Measurements from ENCODE around the gene SERINC5. TPM values are rescaled to one million over a fixed set of nuclear protein-coding genes. Genes with fewer than 3 reads are reported as not detected.
A peak's percentile ranks its signal among the peaks of the same experiment; 100 is the strongest.
"Not testable (repeated sequence)": the region's sequence is repeated elsewhere in the genome, so short reads cannot be mapped to it uniquely, and the experiment has no call there.

SERINC5 gene
- total RNA-seq, 1 donor from 2014 or later: 30.6 TPM

DNA sequence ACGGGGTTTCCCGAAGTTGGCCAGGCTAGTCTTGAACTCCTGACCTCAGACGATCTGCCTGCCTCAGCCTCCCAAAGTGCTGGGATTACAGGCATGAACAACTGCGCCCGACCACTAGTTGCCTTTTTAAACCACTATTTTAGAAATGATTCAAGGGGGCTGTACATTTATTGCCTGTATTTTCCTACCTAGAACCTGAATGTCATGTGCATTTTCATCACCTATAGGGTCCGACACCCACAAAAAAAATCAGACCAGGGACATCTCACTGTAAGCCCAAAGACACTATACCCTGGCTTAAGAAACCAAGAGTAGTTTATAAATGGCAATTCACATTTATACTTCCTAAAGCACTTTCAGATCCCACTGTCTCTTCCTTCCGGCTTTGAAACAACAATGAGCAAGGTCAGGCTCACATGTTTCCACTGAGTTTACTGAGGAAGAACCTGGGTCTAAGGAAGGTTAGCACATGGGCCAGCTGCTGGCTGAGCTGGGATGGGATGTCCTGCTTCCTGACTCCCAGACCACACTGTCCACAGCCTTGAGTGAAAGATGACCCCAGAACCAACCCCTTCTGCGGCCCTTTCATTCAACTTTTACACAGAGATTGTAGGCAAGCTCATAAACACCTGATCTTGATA is 87.3 kb downstream of the SERINC5 start:
- no peak for DNase-seq

GRCh38 chr5:80165452-80165851 is 90.4 kb downstream of the SERINC5 start:
- no peak for DNase-seq

- no peak for DNase-seq
These were observed 94.7 kb downstream of the SERINC5 start for GRCh38 chr5:80161165-80161564.

DNA sequence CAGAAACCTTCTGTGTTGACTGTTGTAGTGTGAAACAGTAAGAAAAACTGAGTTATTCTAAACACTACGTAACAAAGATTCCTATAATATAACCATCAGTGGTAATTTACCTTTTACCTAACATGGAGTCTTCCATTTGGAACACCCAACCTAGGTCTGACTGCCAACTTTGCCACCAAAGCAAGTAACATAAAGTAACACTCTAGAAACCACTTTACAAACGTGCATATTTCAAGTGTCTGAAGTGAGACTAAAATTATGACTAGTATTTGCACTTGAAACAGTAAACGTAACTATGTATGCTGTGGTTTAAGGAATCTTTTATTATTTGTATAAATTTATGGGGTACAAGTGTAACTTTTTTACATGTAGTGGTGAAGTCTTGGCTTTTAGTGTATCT is 95.6 kb downstream of the SERINC5 start:
- DNase-seq: no peak

DNA sequence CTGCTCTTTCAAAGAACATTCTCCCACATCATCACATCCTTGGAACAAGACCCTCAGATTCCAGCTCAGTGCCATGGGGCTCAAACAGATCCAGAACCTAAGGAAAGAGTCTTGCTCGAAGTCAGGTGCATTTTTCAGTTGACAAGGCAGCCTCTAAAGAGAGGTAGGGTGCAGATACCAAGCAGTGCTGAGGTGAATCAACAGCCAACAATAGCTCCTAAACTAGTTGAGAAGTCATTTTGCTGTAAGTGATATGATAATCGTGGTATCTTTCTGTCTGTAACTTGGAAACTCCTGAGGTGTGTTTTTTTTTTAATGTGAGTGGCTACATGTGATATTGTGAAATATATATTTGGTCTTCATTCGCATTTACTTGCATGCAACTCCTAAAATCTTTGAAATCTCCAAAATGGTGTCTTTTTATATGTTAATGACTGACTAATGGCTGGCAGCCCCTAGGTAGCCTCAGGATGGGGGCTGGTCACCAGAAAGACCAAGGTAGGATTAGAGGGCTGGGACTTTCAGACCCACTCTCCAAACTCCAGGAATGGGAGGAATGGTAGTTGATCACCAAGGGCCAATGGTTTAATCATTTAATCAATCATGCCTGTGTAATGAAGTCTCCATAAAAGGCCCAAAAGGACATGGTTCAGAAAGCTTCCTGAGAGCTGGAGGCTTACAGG is 96.6 kb downstream of the SERINC5 start:
- no peak for DNase-seq

GRCh38 chr5:80156156-80156555 is 99.7 kb downstream of the SERINC5 start:
- no peak for DNase-seq

DNA sequence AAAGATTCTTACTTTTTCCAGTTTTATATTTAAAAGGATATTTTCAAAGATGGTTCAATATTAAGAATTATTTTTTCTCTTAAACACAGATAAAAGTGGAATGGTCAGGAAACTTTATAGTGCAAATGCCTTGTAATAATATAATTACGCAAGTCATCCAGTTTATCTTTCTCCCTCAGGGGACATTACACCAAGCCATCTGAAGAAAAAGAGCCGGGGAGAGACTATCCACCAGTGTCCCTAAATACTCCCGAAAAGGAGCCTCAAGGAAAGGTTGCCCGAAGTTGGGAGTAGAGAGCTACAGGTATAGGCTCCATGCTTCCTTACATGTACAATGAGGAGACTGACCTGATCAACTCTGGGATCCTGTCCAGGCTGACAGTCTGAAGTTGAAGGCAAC is 101.1 kb downstream of the SERINC5 start:
- DNase-seq: no peak

DNA sequence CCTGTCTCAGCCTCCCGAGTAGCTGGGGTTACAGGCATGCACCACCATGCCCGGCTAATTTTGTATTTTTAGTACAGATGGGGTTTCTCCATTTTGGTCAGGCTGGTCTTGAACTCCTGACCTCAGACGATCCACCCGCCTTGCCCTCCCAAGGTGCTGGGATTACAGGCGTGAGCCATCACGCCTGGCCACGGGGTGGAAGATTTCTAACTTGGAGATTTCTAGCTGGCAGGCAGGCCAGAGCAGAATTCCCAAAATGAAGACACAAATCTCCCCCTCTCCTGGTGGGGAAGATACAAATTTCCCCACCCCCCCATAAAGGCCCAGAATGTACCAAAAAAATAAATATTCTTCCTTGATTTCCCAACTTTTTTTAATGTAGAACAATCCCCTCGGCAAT is 101.6 kb downstream of the SERINC5 start:
- not testable (repeated sequence) for DNase-seq

DNA sequence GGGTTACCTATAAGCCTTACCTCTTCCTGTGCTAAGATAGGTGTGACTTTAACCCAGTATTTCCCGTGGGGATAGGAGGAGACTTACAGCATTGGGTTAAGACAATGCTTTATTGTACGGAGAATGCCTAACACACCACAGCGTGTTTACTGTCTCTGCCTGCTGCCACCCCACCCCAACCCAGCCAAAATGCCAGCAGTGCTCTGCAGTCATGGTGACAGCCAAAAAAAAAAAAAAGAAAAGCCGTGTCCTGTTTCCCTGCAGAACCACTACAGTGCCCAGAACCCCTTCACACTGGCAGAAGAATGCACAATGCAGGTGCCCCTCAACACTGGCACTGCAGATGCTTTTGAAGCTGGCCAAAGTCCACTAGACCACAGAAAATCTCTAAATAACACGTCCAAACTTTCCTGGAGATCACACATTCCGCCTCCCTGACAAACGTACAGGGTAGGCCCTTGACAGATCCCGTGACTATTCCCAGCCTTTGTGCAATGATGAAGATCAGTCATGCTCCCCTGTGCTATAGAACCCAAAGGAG is 102.2 kb downstream of the SERINC5 start:
- DNase-seq: peak; percentile 68

- no peak for DNase-seq
These were observed 103.1 kb downstream of the SERINC5 start for GRCh38 chr5:80152778-80153177.

GRCh38 chr5:80151890-80152289 is 104.0 kb downstream of the SERINC5 start:
- no peak for DNase-seq

DNA sequence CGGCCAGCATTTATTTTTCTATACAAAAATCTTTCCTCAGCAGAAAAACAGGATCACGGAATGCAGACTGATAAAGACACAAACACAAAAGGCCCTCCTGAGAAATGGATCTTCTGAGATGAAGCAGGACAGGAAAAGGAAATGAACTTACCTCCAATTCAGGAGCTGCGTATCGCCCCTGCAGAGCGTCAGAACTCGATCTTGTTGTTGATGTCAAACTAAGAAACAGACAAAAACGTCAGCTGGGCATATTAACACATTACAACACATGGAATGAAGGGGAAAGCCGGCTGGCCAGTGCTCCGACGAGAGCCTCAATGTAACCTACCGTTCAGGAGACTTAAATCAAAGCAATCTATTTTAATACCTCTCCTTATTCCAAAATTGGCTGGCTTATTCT is 105.1 kb downstream of the SERINC5 start:
- no peak for DNase-seq

DNA sequence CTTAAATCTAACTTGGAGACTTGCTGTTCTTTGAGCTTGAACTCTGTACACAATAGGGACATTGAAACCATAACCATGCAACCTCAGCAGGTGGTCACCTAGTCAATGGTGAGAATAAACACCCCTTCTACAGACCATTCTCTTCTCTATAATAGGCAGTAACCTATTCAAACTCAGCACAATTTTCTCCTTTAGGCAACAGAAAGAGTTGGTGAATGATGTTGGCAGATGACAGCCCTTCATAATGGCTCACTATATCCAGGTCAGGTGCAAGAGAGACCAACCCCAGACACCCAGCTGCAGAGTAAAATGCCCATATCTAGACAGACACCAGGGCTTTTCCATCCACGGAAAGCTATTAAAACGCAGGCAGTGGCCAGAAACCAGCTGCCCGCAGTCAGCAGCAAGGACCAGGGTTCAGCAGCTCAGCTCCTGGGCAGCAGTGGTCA is 106.7 kb downstream of the SERINC5 start:
- DNase-seq: no peak

DNA sequence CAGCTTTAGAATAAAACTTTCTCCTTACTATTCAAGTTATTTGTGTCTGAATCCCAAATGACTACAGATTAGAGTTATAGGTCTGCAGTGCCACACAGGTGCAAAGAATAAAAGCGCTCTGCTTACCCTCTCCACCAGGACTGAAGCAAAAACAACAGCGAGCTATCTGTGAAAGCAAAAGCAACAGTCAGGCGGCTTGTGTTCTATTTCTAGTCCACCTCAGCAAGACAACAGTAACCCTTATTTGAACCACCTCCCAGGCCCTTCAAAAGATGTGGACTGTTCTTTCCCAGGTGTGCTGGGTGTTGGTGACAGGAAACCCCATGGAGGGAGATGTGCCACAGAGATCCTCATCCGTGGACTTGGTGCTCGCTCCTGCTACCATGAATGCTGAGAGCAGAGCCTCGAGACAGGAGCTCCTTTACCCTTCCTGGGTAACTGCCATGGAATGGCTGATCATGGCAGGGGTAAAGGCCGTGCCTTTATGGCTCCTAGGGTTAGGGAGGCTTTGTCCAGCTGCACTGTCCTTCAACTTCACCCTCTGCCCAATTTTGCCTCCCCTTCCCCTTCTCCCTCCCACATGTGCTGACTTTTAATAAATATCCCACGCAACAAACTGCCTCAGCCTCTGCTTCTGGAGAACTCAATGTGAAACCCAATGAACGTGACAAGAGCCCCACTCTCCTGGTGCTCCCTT is 108.6 kb downstream of the SERINC5 start:
- no peak for DNase-seq

- peak; percentile 74 for DNase-seq
These were observed 109.8 kb downstream of the SERINC5 start for GRCh38 chr5:80146046-80146445.

GRCh38 chr5:80143491-80143890 is 112.4 kb downstream of the SERINC5 start:
- no peak for DNase-seq

GRCh38 chr5:80142996-80143395 is 112.9 kb downstream of the SERINC5 start:
- DNase-seq: no peak

- DNase-seq: no peak
These were observed 114.2 kb downstream of the SERINC5 start for GRCh38 chr5:80141681-80142080.

GRCh38 chr5:80141147-80141671 is 114.6 kb downstream of the SERINC5 start:
- DNase-seq: peak; percentile 88

DNA sequence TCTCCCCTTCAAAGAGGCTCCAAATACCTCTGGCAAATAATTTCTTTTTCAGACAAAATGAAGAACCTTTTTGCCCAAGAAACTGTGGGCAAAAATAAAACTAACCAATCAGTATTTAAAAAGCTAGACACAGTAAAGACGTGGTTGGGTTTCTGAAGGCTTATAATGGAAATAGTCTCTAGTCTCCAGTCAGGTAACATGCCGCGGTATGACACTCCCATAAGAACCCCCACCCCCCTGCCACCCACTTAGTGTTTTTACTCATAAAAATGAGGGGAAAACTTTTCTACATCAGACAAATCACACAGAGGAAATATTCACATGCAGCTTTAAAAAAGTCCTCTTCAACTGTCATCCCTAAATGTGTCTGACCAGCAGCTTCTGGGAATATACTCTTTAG is 115.4 kb downstream of the SERINC5 start:
- no peak for DNase-seq

- no peak for DNase-seq
These were observed 116.3 kb downstream of the SERINC5 start for GRCh38 chr5:80139466-80139972.

DNA sequence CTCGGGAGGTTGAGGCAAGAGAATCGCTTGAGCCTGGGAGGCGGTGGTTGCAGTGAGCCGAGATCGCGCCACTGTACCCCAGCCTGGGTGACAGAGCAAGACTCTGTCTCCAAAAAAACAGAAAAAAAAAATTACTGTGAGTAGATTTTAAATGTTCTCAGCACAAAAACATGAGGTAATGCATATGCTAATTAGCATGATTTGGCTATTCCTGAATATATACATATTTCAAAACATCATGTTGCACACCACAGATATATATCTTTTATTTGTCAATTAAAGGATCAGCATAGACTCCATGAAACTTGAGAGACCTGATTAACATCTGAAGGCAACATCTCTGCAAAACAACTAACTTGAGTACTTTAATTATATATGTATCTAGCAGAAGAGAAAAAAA is 117.4 kb downstream of the SERINC5 start:
- no peak for DNase-seq

- DNase-seq: not testable (repeated sequence)
These were observed 119.0 kb downstream of the SERINC5 start for GRCh38 chr5:80136798-80137197.
